ENCODE data around the gene WFIKKN2. TPM values are rescaled to one million over a fixed set of nuclear protein-coding genes. Genes with fewer than 3 reads are reported as not detected.

WFIKKN2 gene
- total RNA-seq, 2 experiments from 2014 or later = not detected

DNA sequence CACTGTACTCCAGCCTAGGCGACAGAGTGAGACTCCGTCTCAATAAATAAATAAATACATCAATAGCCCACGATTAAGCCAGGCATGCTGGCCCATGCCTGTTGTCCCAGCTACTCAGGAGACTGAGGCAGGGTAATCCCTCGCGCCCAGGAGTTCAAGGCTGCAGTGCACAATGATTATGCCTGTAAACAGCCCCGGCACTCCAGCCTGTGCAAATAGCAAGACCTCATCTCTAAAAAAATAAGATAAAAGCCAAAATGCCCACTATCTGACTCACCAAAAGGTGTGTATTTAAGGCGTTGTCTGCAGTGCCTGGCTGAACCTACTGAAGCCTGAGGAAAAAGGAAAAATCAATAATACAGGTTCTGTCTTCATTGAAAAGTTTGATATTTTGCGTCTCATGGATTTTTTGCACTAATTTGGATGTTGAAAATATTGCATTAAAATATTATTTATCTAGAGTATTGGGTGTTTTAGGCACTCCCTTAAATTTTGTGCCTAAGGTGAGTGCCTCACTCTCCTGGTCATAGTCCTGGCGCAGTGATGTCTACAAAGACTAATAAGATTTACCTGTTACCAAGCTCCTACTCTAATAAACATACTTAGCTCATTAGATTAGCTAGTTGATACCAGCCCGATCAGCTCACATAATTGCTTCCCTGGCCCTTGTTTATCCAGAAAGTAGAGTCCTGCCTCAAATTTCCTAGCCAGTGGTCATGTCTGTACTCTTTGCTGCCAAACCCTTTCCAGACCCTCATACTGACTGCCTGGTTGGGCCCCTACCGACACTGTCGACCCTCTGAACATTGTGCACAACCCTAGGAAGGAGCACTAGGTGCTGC lies 55.5 kb downstream of the WFIKKN2 start:
- no peak for TF ChIP-seq EZH2phosphoT487 (IDR thresholded peaks at IDR 0.05; ENCODE audit: borderline replicate concordance, low read depth, low read length)
- no peak for TF ChIP-seq CTCF (conservative IDR thresholded peaks at IDR 0.05; ENCODE audit: low read length)
- Histone ChIP-seq H3K79me2 (ENCODE audit: insufficient read depth, low read depth, low read length) (no peaks in the 10 kb centered on the region), H3K27ac (ENCODE audit: low read depth, low read length, poor library complexity, severe bottlenecking) (no peak overlapping the region), H4K20me1 (ENCODE audit: insufficient read depth, low read length) (no peaks in the 10 kb centered on the region), H3K4me1 (ENCODE audit: insufficient read depth, low read length, poor library complexity, severe bottlenecking) (no peaks in the 10 kb centered on the region), H3K4me3 (ENCODE audit: low read depth, low read length, poor library complexity, severe bottlenecking) (no peak overlapping the region), H3K36me3 (ENCODE audit: insufficient read depth, low read length) (no peaks in the 10 kb centered on the region), H3K4me2 (ENCODE audit: low read length) (no peak overlapping the region), H3K9me2 (ENCODE audit: insufficient read depth, low read length) (no peaks in the 10 kb centered on the region), H2AFZ (ENCODE audit: low read length) (no peak overlapping the region), H3K9me3 (ENCODE audit: low read length) (no peaks in the 10 kb centered on the region)
- ChIA-PET CTCF (ENCODE audit: unreplicated experiment) (no interaction called here), POLR2A (interaction anchor here (0.6 to 2.4 kb wide), 3 partner anchors 12 to 24 kb away, joined by 4 to 8 read pairs (median 6); no protein-coding TSS in a partner anchor)
- no peak for DNase-seq (ENCODE audit: low spot score)
- intact Hi-C loops (cut with micrococcal nuclease; ENCODE audit: unreplicated experiment) = no loop called here
- BruUV-seq (replicated peaks) = no TSS peak

GRCh38 chr17:50891577-50891989 lies 56.2 kb downstream of the WFIKKN2 start:
- no peaks in the 10 kb centered on the region for H4K20me1 ChIP-seq (ENCODE audit: insufficient read depth, low read length)
- H3K4me1 ChIP-seq (ENCODE audit: insufficient read depth, low read length, poor library complexity, severe bottlenecking) = no peaks in the 10 kb centered on the region
- H2AFZ ChIP-seq (ENCODE audit: low read length) = no peak overlapping the region
- no peak overlapping the region for H3K4me2 ChIP-seq (ENCODE audit: low read length)
- intact Hi-C loops (cut with micrococcal nuclease; ENCODE audit: unreplicated experiment) = no loop called here
- H3K4me3 ChIP-seq (ENCODE audit: low read depth, low read length, poor library complexity, severe bottlenecking) = no peak overlapping the region
- no peaks in the 10 kb centered on the region for H3K79me2 ChIP-seq (ENCODE audit: insufficient read depth, low read depth, low read length)
- no peak for TF ChIP-seq CTCF (conservative IDR thresholded peaks at IDR 0.05; ENCODE audit: low read length)
- TF ChIP-seq EZH2phosphoT487 (IDR thresholded peaks at IDR 0.05; ENCODE audit: borderline replicate concordance, low read depth, low read length) = no peak
- no TSS peak for BruUV-seq (replicated peaks)
- no peak overlapping the region for H3K27ac ChIP-seq (ENCODE audit: low read depth, low read length, poor library complexity, severe bottlenecking)
- no peaks in the 10 kb centered on the region for H3K9me2 ChIP-seq (ENCODE audit: insufficient read depth, low read length)
- ChIA-PET CTCF (ENCODE audit: unreplicated experiment) (no interaction called here), POLR2A (interaction anchor here (0.6 to 2.4 kb wide), 3 partner anchors 11 to 24 kb away, joined by 4 to 8 read pairs (median 6); no protein-coding TSS in a partner anchor)
- no peaks in the 10 kb centered on the region for H3K36me3 ChIP-seq (ENCODE audit: insufficient read depth, low read length)
- no peak for DNase-seq (ENCODE audit: low spot score)
- no peaks in the 10 kb centered on the region for H3K9me3 ChIP-seq (ENCODE audit: low read length)

Small RNAs within 50 kb of the gene (small RNA-seq; reads per million reads assigned to genes)
- not detected for gene AC005921.1

Other genes starting within 250 kb of the WFIKKN2 start
- gene ABCC3, start 200.7 kb upstream of the WFIKKN2 start, total RNA-seq (2014; rRNA removed; shearing (Covaris generic)) = not detected in 2 replicates
- not detected in 2 replicates for gene ABCC3, start 200.7 kb upstream of the WFIKKN2 start, total RNA-seq (2022)
- 25.7 and 27.7 TPM in 2 replicates for gene ANKRD40, start 127.7 kb upstream of the WFIKKN2 start, total RNA-seq (2014; rRNA removed; shearing (Covaris generic))
- 47.9 and 50.4 TPM in 2 replicates for gene ANKRD40, start 127.7 kb upstream of the WFIKKN2 start, total RNA-seq (2022)
- 109 and 190 TPM in 2 replicates for gene LUC7L3, start 116.0 kb upstream of the WFIKKN2 start, total RNA-seq (2014; rRNA removed; shearing (Covaris generic))
- 190 and 206 TPM in 2 replicates for gene LUC7L3, start 116.0 kb upstream of the WFIKKN2 start, total RNA-seq (2022)
- 0.18 TPM in 1 of 2 replicates, not detected in the other for gene ANKRD40CL, start 68.1 kb upstream of the WFIKKN2 start, total RNA-seq (2014; rRNA removed; shearing (Covaris generic))
- not detected in 2 replicates for gene ANKRD40CL, start 68.1 kb upstream of the WFIKKN2 start, total RNA-seq (2022)
- gene TOB1, start 30.8 kb downstream of the WFIKKN2 start, total RNA-seq (2014; rRNA removed; shearing (Covaris generic)) = 12.7 and 15.2 TPM in 2 replicates
- 24.8 and 26.4 TPM in 2 replicates for gene TOB1, start 30.8 kb downstream of the WFIKKN2 start, total RNA-seq (2022)

All from OCI-LY7 (cell line).